LHCN-M2 (cell line): ENCODE data around the gene ALG10. TPM values are rescaled to one million over a fixed set of nuclear protein-coding genes. Genes with fewer than 3 reads are reported as not detected.
"Not testable (repeated sequence)": the region's sequence is repeated elsewhere in the genome, so short reads cannot be mapped to it uniquely, and the experiment has no call there.

Experiments
- DNase-seq: peaks from one replicate; pipeline ENCODE4 v3.0.0-alpha.2; 2012; ENCODE audit warnings: low read depth
- polyA plus RNA-seq: library from polyadenylated mRNA; unstranded; fragments of >200 nt; gene quantifications from one replicate; pipeline ENCODE4 v1.2.1, GENCODE V29; 2012; ENCODE audit warnings: missing spikeins
- total RNA-seq: library from RNA; depleted of rRNA; stranded (reverse); fragments of >200 nt; gene quantifications from 2 replicates; pipeline ENCODE4 v1.2.3, GENCODE V29; 2014; rRNA removed

ALG10 gene
- total RNA-seq, result 9.7 and 10.7 TPM in 2 replicates
- 2.5 TPM for polyA plus RNA-seq

- peak; percentile 97 for DNase-seq
Observed at GRCh38 chr12:34022079-34022830, at the start of gene ALG10. Gene ALG10 (plus strand): TSS chr12:34022496. CDS start chr12:34022600, 104 bp downstream.

DNA sequence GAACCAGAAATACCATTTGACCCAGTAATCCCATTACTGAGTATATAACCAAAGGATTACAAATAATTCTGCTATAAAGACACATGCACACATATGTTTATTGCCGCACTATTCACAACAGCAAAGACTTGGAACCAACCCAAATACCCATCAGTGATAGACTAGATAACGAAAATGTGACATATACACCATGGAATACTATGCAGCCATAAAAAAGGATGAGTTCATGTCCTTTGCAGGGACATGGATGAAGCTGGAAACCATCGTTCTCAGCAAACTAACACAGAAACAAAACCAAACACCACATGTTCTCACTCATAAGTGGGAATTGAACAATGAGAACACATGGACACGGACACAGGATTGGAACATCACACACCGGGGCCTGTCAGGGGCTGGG, 49.4 kb upstream of the ALG10 start:
- not testable (repeated sequence) for DNase-seq

DNA sequence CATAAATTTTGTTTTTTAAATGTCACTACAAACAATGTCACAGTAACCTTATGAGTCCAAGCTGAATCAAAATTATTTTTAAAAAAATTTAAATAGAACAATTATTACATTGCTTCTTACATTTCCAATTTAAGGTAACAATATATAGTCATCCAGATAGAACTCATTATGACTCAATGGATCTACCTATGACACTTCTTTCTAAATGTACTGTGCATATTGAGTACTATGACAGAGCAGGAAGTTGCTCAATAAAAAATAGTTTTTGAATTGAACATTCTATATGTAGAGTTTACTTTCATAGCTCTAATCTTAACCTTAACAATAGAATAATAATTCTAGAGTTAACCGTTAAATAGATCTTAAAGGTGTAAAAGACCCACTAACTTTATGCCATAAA, 44.4 kb upstream of the ALG10 start:
- no peak for DNase-seq

DNA sequence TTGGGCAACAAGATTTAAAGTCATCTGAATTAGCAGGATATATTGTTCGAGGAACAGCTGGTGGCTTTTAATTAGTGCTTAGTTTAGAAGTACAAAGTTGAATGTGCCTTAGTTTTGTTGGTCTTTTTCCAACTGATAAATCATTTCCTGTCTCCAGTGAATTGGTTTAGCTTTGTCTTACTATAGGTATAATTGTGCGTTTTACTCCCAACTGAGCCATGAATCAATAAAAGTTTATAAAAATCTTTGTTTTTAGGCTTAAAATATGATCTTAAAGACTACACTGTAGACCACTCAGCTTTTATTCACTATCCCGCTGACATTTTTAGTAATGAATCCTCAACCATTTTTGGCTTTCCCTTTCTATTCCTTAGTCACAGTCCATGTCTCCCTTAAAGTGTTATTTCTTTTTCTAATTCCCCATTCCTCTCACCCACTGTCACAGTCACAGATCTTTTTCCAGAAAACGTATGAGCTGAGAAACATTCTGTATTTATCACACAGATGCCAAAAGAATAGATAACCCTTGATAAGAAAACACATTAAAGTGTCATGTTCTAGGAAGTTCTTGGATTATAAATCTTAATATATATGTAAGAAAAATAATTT, 34.0 kb upstream of the ALG10 start:
- DNase-seq, result no peak

GRCh38 chr12:33988913-33989312, 33.4 kb upstream of the ALG10 start:
- DNase-seq, result no peak

DNA sequence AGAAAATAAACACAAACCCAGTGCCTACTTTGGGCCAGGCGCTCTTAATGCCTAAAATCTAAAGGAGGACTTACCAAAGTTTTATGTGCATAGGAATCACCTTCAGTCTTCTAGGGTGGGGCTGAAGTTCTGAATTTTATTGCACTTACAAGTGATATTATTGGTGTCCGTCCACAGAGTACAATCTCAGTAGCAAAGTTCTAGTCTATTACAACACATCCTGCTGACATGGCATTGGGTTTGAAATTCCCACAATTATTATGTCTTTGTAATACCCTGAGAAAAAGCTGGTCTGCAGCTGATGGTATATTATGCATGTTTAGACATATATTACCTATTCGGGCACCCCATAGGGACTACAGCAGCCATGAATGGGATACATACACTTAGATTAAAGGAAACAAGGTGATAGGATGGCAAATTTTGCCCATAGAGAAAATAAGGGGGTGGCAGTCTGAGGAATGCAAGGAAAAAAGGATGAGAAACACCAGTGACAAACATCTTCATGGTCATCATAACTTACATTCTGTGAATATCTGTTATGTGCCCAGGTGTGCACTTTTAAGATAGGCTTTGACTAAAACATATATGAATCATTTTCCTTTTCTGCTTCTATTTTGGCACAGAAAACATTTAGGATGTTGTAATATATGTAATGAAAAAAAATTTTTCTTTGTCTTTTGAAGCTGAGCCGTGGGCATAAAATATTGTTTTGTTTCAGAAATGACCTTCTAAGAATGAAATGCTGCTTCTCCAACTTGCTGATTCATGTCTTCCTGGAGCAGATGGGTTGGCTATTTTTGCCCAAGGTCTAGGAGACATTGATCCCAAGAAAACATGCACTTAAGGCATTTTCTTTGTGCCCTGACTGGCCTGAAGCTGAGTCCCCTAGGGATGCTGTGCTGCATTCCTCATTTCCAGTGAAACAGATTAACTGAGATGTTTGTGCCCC, 27.2 kb upstream of the ALG10 start:
- peak; percentile 48 for DNase-seq

GRCh38 chr12:34008835-34009234, 13.5 kb upstream of the ALG10 start:
- not testable (repeated sequence) for DNase-seq

DNA sequence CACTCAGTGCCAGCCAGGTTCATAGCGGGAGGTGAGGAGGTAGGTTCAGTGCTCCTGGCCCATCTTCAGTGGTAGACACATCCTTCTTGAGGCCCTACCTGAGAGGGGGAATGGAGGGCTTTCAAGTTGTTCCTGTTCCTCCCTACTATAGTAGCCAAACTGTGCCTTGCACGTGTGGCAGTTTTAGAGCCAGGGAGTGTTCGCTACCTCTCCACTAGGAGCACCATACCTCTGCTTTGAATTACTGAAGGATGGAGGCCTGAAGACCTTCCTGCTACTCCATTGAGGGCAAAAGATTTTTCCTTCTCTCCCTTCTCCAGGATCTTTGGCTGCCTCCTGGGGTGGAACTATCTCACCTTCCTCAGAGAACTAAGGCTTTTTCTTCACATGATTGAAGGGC, 5.9 kb upstream of the ALG10 start:
- DNase-seq, result no peak

DNA sequence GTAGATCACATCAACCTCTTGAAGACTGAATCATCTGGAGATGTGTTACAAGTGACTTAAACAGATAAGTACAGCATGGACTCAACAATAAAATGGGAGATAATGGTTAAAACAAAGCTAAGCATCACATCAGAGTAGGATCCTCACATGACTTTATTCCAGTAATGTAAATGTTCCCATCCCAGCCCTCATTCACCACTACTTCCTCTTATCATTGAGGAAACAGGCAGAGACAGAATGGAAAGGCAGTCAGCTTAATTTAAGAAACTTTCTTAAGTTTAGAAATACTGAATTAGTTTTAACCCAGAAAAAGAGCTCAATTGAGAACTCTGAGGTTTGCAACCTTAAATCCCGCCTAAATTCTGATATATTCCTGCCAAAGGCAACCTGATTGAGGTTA, 1.2 kb upstream of the ALG10 start:
- no peak for DNase-seq

DNA sequence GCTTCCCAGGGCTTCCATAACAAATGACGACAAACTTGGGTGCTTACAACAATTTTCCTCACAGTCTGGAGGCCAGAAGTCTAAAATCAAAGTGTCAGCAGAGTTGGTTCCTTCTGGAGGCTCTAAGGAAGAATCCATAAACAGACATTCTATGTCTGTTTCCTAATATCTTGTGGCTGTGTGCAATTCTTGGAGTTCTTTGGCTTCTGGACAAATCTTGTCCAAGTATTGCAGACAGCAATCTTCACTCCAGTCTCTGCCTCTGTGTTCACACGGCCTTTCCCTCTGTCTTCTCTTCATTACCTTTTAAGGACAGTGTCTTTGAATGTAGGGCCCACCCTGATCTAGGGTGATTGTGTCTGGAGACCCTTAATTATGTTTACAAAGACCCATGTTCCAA, 5.4 kb downstream of the ALG10 start:
- not testable (repeated sequence) for DNase-seq

DNA sequence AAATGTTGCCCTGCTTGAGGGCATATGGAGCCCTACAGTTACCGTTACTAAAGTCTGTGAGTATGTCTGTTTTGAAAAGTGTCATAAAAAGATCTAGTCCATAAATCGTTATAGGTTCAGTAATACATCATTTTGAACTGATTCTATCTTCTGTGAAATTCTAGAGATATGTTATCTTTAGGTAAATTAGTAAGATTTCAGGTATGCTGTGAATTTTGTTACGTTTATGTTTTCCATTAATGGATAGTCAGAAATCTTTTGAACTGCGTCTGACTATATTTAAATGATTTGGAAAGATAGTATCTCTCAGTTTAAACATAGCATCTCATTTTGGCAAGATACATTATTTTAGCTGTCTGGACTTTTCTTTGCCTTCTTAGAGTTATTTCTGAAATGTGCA, 8.3 kb downstream of the ALG10 start:
- DNase-seq, result no peak

DNA sequence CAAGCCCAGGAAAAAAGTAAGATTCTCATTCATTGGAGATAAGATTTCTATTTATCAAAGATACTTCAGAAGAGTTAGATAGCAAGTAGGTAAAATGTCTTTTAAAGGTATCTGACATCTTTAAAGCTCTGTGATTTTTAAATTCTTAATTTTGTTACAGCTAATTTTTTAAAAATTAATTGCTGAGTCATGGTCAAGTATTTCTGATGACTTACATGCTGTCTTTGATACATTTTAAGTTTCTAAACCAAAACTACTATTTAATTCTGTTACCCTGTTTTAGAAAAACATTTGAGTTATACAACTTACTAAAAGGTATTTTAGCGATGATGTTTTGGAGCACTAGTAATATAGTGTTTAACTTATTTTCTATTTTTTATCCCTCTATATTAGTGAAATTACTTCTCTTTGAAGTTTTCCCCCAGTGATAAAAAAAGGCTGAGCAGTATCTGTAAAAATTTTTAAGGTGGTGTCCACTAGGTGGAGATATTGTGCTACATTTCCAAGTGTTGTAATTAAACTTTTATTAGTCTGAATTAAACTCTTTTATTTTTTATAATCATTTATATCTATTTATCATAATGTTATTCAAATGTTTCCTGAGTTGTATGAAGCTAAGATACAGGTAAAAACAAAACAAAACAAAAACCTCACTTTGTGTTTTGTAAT, 11.5 kb downstream of the ALG10 start:
- DNase-seq, result peak; percentile 30

- DNase-seq, result peak; percentile 9
Observed at GRCh38 chr12:34038357-34038756, 16.1 kb downstream of the ALG10 start.

DNA sequence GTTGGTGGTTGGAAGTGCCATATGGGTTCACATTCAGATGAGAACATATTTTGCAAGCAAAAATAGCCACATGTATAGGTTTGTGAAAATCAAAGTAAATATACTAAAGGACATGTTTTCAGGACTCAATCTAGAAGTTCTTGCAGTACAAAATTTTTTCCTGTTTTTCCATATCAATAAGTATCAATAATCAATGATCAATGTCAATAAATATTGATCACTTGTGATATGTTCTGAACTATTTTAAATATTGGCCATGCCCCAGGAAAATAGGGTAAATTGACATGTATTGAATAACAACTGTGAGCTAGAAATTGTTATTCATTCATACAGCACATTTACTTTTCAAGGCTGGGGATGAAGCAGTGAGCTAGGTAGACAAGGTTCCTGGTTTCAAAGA, 24.3 kb downstream of the ALG10 start:
- no peak for DNase-seq

DNA sequence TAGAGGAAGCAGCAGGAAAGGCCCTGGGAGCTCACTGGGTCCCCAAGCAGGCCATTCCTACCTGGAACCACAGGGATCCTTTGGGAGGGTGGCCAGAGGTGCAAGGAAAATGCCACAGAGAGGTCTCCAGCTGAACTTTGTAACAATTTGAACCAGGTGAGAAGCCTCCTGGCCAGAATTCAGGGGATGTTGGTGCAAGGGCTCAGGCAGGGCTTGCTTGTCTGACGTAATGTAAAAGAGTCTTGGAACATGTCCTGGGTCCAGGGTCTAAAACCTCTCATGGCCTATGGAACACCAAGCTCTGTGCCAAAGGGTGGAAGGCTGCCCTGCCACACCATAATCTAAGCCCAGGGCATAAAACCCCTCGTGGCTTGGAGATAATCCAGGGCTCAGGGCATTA, 25.6 kb downstream of the ALG10 start:
- DNase-seq, result not testable (repeated sequence)

DNA sequence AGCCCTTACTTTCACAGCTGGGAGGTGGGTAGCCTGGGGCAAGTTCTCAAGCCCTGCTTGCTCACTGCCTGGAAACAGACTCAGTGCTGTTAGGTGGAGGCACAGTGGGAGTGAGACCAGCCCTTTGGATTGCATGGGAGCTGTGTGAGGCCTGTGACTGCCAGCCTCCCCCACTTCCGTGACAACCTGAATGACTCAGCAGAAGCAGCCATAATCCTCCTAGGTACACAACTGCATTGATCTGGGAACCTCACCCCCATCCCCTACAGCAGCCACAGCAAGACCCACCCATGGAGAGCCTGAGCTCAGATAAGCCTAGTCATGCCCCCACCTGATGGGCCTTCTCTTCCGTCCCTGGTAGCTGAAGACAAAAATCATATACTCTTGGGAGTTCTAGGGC, 26.4 kb downstream of the ALG10 start:
- no peak for DNase-seq

- DNase-seq, result no peak
Observed at GRCh38 chr12:34051486-34051885, 29.2 kb downstream of the ALG10 start.

DNA sequence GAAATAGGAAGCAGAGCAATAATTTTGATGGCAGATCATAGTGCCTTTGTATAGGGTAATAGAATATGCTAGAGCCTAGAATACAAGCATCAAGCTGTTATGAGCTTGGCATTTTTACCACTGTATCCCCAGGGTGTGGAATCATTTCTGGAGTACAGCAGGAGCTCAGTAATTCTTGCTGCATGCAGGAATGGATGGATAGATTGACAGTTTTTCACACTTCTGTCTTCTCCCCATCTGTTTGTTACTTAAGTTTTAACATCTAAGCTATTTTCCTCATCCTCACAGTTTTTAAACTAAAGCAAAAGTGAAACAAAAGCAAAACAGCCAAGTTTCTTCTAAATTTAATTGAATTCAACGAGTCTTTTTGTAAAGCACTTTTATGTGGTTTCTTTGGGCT, 32.6 kb downstream of the ALG10 start:
- DNase-seq, result no peak
